ENCODE data around the gene POLK. TPM values are rescaled to one million over a fixed set of nuclear protein-coding genes. Genes with fewer than 3 reads are reported as not detected.
"Not testable (repeated sequence)": the region's sequence is repeated elsewhere in the genome, so short reads cannot be mapped to it uniquely, and the experiment has no call there.

The POLK gene
- polyA plus RNA-seq, 12 donors: 21.0 to 36.0 (median 26.9) TPM; not detected in 1

DNA sequence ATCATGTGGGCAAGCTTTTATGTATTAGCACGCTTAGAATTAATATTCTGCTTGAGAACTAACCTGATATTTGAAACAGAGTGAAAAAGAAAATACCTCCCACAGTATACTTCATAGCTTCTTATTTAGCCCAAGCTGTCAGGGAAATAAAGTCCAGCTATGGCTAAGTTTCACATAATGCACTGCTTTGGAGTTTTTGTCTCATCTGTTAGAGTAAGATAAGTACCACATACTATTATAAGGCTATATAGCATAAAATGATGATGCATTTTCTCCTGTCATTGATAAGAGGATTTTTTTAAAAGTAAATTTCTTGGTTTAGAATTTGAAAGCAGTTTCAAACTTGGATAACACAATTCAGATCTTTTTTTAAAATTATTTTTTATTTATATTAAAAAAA, 97.2 kb downstream of the POLK start:
- DNase-seq: no peak

DNA sequence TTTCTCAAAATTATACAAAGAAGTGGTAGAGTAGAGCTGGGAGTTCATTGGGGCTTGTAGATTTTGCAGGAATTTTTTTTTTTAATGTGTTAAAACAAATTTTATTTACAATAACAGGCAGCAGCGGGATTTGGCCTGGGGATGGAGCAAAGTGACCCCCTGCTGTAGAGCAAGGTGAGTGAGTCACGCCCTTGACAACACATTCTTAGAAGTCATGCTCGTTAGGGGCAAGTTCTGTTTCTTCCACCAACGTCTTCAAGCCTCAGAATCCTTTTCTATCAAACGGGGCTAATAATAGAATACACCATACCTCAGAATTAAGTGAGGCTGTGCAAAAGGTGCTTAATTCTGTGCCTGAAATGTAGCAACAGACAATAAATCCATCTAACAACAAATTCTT, 98.5 kb downstream of the POLK start:
- DNase-seq: no peak

GRCh38 chr5:75610859-75611310, 99.2 kb downstream of the POLK start:
- not testable (repeated sequence) for DNase-seq

GRCh38 chr5:75611311-75612225, 99.9 kb downstream of the POLK start, which contains the start of gene ANKDD1B:
TSS of gene ANKDD1B (plus strand) at chr5:75611453. CDS start at chr5:75611635, 182 bp downstream.
- DNase-seq: no peak

DNA sequence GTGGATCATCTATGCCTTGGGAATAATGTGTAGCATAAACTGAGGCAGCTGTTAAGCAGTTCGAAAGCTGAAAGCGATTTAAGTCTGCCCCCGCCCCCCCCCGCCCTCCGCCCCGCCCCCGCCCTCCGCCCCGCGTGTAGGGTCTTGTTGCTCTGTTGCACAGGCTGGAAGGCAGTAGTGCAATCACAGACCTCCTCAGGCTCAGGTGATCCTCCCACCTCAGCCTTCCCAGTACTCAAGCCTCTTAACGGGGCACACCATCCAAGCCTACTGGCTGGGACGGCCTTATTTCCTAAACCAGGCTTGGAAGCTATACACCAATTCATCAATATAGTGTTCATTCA, 100.5 kb downstream of the POLK start:
- no peak for DNase-seq

DNA sequence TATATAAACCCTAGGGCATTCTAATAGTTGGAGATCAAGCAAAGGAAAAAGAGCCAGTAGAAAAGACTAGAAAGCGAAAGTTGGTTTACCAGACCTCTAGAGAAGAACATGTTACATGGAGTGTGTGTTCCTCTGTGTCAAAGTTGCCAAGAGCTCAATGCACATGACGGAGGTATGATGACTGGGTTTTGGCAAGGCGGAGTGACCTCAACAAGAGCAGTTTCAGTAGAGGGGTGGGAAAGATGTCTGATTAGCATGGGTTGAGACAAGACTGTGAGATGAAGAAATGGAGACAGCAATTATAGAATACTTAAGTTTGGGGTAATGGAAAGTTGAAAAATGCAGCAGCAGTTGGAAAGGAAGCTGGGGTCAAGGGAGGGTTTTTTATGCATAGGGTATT, 101.2 kb downstream of the POLK start:
- DNase-seq: no peak

DNA sequence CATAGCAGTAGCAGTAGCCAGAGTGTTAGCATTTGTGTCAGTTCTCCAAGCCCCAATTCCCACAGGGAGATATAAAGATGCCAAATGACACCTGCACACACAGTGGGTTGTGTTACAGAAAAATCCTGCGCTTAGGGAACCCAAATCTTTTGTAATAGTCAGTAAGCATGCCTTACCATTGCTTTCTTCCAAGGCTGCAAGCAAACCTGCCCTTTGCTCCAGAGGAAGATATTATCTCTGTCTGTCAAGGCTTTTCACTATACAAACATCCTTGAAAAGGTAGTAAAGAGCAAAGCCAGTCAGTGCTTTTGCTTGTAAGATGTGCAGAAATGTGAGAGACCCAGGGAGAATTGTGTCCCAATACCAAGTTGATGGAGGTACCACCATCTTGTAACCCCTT, 102.5 kb downstream of the POLK start:
- DNase-seq: no peak

DNA sequence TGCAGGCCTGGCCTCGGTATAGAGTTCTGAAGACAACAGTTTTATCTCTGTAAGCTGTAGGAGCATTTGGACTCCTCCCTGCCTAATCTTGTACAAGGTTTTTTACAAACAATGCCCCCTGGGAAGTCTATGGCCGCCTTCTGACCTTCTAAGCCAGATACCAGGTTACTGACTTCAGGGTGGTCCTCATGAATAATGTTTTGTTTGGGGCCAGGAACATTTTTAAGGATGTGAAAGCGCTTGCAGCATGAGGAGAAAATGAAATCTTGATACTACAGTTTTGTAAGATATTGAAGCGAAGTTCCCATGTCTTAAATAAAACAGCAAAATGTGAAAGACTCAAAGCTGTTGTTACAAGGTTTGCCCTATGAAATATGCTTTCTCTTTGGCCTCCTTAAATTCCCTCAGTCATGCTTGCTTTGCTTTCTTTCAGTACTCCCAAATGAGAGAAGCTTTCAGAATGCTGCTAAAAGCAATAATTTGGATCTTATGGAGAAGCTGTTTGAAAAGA, 104.7 kb downstream of the POLK start:
- DNase-seq: no peak

- DNase-seq: no peak
These were observed 105.4 kb downstream of the POLK start for GRCh38 chr5:75616971-75617621.

- DNase-seq: no peak
These were observed 106.2 kb downstream of the POLK start for GRCh38 chr5:75617736-75618352.

DNA sequence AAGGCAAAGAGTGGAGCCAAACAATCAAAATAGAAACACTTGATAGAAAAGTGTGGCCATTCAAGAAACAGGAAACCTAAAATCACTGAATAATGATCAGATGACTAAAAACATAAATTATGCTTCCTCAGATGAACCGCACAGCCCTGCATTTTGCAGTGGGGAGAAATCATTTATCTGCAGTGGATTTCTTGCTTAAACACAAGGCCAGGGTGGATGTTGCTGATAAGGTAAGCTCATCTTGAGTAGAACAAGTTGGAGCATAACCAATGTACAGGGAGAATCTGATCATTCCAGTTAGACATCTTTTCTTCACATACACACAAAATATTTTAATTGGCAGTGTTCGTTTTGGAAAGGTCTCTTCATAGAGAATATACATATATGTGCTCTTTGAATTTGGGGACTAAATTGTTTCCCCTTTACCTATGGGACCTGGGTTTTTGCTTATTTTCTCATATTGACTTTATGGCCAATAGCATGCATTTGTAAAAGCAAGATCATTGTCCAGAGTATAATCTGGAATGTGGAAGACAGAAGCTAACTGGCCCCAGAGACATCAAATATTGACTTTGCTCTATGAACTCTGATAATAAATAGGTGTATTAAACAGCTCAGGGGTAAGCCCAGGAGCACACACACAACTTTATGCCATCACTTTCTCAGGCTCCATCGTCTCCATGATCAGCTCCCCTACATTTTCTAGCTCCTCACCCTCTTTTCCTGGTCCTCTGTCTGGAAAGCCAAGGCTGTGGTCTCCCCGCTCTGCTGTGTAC, 108.7 kb downstream of the POLK start:
- no peak for DNase-seq

DNA sequence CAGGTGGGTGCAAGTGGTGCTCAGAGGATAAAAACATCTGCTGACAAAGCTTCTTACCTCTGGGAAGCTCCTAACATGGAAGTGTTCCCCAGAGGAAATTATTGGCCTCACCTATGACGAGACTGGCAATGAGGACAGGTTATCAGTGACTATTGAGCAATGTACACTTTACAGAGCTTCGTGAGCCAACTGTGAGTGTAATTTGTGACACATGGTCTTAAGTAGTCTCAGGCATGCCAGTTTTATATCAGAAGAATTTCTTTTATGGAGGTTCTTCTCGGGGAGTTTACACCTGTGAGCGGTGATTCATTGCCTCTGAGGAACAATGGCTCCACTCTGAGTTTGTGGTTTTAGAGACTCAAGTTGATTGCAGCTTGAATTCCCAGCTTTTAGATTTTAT, 110.9 kb downstream of the POLK start:
- no peak for DNase-seq

DNA sequence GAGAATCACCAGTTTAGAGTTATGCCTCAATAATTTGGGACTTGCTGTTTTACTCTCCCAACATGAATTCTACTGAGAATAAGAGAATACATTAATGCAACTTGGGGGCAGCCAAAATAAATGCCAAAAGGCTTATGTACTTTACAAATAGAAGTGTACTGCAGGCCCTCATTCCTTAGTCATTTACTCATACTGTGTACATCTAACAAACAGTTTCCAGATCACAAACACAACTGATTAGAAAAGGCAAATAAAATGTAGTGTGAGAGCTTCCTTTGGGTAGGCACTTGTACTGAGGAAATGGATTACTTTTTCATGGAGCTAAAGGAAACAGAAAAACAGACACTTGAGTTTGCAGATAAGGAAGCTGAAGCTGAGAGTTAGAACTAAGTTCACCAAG, 112.2 kb downstream of the POLK start:
- no peak for DNase-seq

DNA sequence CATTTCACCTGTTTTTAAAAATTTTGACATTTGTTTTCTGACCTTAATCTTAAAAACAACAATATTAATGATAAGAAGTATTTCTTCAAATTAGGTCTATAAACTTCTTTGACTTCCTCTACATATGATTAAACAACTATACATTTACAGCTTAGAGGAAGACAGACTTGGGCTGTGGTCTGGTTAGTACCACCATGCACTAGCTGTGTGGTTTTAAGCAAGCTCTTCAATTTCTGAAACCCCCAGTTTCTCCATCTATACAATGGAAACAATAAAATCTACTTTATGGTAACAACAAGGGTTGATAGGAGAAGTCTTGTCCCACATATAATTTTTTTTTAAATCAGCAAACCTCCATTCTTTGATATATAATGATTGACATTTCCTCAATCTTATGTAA, 115.3 kb downstream of the POLK start:
- DNase-seq: no peak

DNA sequence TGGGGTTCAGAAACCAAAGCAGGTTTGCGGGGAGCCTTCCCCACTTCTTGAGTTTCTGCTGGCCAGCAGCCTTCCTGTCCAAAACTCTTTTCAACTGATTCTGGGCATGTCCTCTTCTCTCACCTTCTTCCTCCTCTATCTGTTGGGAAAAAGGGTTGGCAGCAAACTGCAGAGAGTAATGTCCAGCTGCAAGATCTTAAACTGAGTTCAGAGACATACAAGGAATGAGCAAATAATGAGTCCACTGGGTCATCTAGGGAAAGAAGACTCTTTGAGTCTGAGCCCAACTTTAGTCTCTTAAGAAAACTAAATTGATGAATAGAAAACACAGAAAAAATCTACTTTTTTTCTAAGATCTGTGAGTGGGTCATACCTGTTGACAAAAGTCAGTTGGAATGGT, 116.1 kb downstream of the POLK start:
- DNase-seq: no peak

DNA sequence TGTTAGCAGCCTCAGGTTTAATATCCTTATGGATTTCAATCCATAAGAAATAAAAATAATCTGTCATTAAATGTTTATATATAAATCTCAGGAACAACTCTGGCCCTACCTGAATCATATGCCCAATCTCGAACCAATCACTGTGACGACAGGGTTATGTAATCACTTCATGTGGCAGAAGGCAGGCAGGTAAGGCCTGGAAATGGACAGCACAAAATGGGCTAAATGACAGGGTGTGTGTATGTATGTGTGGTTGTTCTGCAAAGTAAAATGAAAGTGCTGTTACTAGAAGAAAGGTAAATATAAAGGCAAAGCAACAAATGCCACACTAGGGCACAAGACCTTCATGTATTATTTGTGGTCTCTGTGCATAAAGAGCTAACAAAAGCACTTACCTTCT, 119.2 kb downstream of the POLK start:
- DNase-seq: no peak

GRCh38 chr5:75632321-75632720, 120.6 kb downstream of the POLK start:
- no peak for DNase-seq

DNA sequence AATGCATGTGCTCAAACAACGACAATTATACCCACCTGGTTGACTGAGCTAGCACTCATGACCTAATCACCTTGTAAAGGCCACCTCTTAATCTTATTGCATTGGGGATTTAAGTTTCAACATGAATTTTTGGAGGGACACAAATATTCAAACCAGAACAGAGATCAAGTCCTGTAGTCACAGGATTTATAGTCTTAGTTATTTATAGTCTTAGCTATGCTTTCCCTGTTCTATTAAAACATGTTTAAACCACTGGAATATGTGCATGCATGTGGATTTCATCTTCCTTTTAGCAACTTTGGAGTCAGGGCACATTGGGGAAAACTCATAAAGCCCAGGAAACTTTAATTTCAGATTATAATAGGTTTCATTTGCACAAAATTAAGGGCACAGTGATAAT, 126.3 kb downstream of the POLK start:
- DNase-seq: no peak

- DNase-seq: no peak
These were observed 128.0 kb downstream of the POLK start for GRCh38 chr5:75639535-75640311.

- peak; percentile 52 for DNase-seq
These were observed 128.7 kb downstream of the POLK start for GRCh38 chr5:75640395-75640794.

GRCh38 chr5:75640826-75641225, 129.1 kb downstream of the POLK start:
- DNase-seq: no peak

All from muscle of arm (tissue), 12 donors.